Fibroblast of pulmonary artery (primary cell): ENCODE data around the gene PRKG2.

Experiments used
- DNase-seq: peaks from one replicate; pipeline ENCODE4 v3.0.0-alpha.2; 2010; ENCODE audit warnings: low read depth
- H3K4me3 ChIP-seq: replicated peaks from 2 replicates; pipeline ENCODE4 v1.5.1; 2011; ENCODE audit warnings: low read depth, mild to moderate bottlenecking, control low read depth, low read length, moderate library complexity
- TF ChIP-seq, protein P1 (sequence below): IDR thresholded peaks from 2 replicates; pipeline ENCODE4 v1.5.1; 2011; ENCODE audit warnings: mild to moderate bottlenecking, control low read depth, low read length, inconsistent platforms; ENCODE audit errors: missing control alignments

PRKG2 gene

DNA sequence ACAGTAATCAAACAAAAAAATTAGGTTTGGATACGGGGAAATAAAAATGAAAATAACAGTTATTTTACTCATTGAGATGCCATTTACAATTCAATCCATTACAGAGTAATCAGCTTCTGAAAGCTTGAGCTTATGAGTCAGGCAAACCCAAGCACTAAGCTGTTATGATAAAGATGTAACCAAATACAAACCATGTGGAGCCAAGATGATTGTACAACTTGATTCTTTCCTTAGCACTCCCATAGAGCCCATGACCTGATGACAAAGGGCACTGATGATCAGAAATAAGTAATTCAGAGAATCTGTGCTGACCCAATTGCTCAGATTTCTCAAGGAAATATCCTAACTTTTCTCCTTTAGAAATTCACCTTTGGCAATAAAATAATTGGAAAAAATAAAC, 40.5 kb upstream of the PRKG2 start:
- DNase-seq = peak; percentile 59
- H3K4me3 ChIP-seq = no peak overlapping the region
- TF ChIP-seq, protein P1, sequence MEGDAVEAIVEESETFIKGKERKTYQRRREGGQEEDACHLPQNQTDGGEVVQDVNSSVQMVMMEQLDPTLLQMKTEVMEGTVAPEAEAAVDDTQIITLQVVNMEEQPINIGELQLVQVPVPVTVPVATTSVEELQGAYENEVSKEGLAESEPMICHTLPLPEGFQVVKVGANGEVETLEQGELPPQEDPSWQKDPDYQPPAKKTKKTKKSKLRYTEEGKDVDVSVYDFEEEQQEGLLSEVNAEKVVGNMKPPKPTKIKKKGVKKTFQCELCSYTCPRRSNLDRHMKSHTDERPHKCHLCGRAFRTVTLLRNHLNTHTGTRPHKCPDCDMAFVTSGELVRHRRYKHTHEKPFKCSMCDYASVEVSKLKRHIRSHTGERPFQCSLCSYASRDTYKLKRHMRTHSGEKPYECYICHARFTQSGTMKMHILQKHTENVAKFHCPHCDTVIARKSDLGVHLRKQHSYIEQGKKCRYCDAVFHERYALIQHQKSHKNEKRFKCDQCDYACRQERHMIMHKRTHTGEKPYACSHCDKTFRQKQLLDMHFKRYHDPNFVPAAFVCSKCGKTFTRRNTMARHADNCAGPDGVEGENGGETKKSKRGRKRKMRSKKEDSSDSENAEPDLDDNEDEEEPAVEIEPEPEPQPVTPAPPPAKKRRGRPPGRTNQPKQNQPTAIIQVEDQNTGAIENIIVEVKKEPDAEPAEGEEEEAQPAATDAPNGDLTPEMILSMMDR = no peak

DNA sequence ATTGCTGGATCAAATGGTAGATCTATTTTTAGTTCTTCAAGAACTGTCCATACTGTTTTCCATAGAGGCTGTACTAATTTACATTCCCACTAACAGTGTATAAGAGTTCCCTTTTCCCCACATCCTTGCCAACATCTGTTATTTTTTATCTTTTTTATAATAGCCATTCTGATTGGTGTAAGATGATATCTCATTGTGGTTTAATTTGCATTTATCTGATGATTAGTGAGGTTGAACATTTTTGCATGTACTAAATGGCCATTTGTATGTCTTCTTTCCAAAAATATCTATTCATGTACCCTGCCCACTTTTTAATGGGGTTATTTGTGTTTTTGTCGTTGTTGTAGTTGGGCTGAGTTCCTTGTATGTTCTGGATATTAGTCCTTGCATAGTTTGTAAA, 35.4 kb upstream of the PRKG2 start:
- TF ChIP-seq, protein P1 = no peak
- no peak for DNase-seq
- H3K4me3 ChIP-seq = no peak overlapping the region

DNA sequence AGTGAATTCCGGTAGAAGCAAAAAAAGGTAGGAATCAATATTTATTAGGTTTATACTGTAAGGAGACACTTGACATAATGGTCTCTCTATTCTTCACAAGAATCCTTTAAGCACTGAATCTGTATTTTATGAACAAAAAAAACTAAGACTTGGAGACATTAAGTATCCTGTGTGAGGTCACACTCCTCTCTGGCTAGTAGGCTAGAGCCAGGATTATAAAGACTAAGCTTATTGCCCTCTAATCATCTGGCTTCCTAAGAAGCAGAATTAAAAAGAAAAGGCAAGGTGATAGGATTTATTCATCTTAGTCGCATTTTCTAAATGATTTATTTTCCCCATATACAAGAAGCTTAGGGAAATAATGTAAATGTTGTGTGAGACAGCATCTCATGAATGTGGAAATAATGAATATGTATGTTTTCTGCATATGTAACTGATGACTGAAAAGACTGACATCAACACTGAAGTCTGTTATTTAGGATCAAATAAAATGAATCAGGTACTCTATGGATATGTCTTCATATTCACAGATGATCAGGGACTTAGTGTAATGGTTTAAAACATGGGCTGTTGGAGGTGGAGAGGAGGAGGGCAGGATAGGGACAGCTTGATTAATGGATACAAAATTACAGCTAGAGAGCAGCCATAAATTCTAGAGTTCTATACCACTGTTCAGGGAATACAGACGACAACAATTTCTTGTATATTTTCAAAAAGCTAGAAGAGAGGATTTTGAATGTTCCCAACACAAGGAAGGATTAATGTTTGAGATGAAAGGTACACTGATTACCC, 30.4 kb upstream of the PRKG2 start:
- DNase-seq = no peak
- TF ChIP-seq, protein P1 = no peak
- no peak overlapping the region for H3K4me3 ChIP-seq

DNA sequence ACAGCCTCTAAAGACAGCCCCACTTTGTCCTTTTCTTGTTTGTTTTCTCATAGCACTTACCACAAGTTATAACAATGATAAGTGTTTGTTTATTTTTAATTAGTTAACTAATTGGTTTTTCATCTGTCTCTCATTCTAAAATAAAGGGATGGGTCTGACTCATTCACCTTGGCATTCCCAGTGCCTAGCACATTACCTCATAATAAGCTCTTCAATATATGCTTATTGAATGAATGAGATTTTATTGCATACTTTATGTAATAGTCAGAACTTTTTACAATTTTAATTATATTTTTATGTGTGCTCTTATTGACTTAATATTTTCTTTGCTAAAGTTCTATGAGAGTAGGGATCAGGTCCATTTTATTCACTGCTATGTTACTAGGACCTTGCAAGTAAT, 22.8 kb upstream of the PRKG2 start:
- H3K4me3 ChIP-seq = no peak overlapping the region
- TF ChIP-seq, protein P1 = no peak
- no peak for DNase-seq

DNA sequence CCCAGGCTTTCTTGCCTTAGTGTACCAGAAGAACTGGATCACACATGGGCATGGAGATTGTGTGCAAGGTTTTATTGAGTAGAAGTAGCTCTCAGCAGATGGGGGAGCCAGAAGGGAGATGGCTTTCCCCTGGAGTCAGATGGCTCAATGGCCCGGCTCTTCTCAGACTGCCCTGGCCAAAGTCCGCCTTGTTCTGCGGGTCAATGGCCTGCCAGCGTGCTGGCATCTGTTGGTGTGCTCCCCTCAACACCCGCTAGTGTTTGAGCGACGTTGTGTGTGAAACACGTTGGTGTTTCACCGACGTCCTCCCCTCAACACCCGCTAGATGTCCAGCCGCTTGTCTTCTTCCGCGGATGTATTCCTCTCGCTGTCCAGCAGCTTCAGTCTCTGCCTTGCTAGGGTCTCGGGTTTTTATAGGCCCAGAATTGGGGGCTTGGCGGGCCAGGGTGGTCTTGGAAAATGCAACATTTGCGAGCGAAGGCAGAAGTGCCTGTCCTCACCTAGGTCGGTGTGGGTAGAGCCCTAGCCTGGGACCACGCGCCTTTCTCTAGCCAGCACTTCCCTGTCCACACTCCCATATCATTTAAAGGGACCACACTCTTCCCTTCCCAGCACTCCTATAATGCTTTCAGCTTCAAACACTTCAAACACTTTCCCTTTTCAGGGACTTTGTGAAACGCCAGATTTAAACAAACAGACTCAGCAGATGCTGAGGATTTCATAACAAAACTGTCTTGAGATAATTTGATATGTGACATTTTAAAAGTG, 21.1 kb upstream of the PRKG2 start:
- H3K4me3 ChIP-seq = no peak overlapping the region
- TF ChIP-seq, protein P1 = no peak
- DNase-seq = no peak

DNA sequence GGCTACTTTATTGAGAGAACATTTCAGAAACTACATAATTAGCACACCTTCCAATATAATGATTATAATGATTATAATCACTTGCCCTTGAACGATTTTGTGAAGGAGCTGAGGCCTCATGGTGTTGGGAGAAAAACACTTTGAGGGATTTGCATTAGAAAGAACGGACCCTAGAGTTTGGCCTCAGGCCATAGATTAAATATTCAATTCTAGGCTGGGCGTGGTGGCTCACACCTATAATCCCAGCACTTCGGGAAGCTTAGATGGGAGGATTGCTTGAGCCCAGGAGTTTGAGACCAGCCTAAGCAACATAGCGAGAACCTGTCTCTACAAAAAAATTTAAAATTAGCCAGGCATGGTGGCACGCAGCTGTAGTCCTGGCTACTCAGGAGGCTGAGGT, 12.9 kb upstream of the PRKG2 start:
- H3K4me3 ChIP-seq = no peak overlapping the region
- TF ChIP-seq, protein P1 = no peak
- no peak for DNase-seq
